ENCODE data around the gene TYRP1. TPM values are rescaled to one million over a fixed set of nuclear protein-coding genes. Genes with fewer than 3 reads are reported as not detected.

Gene TYRP1
- total RNA-seq, 4 donors from 2014 or later: 0.27 TPM; not detected in 3

- no peak for DNase-seq
- intact Hi-C loops (cut with DNase I): no loop called here
- H3K4me1 ChIP-seq: no peaks in the 10 kb centered on the region
- no peak overlapping the region for H3K27ac ChIP-seq
- H3K9me3 ChIP-seq: no peaks in the 10 kb centered on the region
- no peaks in the 10 kb centered on the region for H3K27me3 ChIP-seq
- no peaks in the 10 kb centered on the region for H3K36me3 ChIP-seq
- no peak for TF ChIP-seq POLR2A (IDR thresholded peaks at IDR 0.05)
- TF ChIP-seq CTCF (IDR thresholded peaks at IDR 0.05): no peak
- no peak overlapping the region for H3K4me3 ChIP-seq (replicated peaks in 1 of 3)
These were observed 37.7 kb downstream of the TYRP1 start for GRCh38 chr9:12730927-12731326.

GRCh38 chr9:12732971-12733370, 39.8 kb downstream of the TYRP1 start:
- TF ChIP-seq CTCF (IDR thresholded peaks at IDR 0.05): no peak
- TF ChIP-seq POLR2A (IDR thresholded peaks at IDR 0.05): no peak
- no peak overlapping the region for H3K27ac ChIP-seq
- intact Hi-C loops (cut with DNase I): no loop called here
- no peak overlapping the region for H3K4me3 ChIP-seq (replicated peaks in 1 of 3)
- DNase-seq: no peak
- H3K27me3 ChIP-seq: no peaks in the 10 kb centered on the region
- H3K9me3 ChIP-seq: no peaks in the 10 kb centered on the region
- no peaks in the 10 kb centered on the region for H3K4me1 ChIP-seq
- no peaks in the 10 kb centered on the region for H3K36me3 ChIP-seq
- 85 to 86% methylated on average over 3 of the region's 3 CpGs for WGBS, 2 donors

- Histone ChIP-seq H3K27ac (no peak overlapping the region), H3K4me1 (no peaks in the 10 kb centered on the region), H3K36me3 (no peaks in the 10 kb centered on the region), H3K9me3 (no peaks in the 10 kb centered on the region), H3K27me3 (no peaks in the 10 kb centered on the region), H3K4me3 (replicated peaks in 1 of 3) (no peak overlapping the region)
- 65 to 73% methylated on average over 3 of the region's 3 CpGs for WGBS, 2 donors
- no peak for DNase-seq
- intact Hi-C loops (cut with DNase I): no loop called here
- TF ChIP-seq POLR2A (IDR thresholded peaks at IDR 0.05): no peak
These were observed 42.5 kb downstream of the TYRP1 start for GRCh38 chr9:12735665-12736064.

GRCh38 chr9:12737871-12738270, 44.7 kb downstream of the TYRP1 start:
- DNase-seq: no peak
- Histone ChIP-seq H3K9me3 (no peaks in the 10 kb centered on the region), H3K36me3 (no peaks in the 10 kb centered on the region), H3K27me3 (no peaks in the 10 kb centered on the region), H3K4me1 (no peaks in the 10 kb centered on the region), H3K4me3 (replicated peaks in 1 of 3) (no peak overlapping the region), H3K27ac (no peak overlapping the region)
- TF ChIP-seq POLR2A (IDR thresholded peaks at IDR 0.05) (no peak), CTCF (IDR thresholded peaks at IDR 0.05) (no peak)
- WGBS, 2 donors: 0% methylated on average over 1 of the region's 1 CpG
- intact Hi-C loops (cut with DNase I): no loop called here

GRCh38 chr9:12739014-12739652, 45.9 kb downstream of the TYRP1 start:
- TF ChIP-seq POLR2A (IDR thresholded peaks at IDR 0.05): no peak
- TF ChIP-seq CTCF (IDR thresholded peaks at IDR 0.05): no peak
- DNase-seq: no peak
- intact Hi-C loops (cut with DNase I): no loop called here
- Histone ChIP-seq H3K27ac (no peak overlapping the region), H3K27me3 (no peaks in the 10 kb centered on the region), H3K4me3 (replicated peaks in 1 of 3) (no peak overlapping the region), H3K36me3 (no peaks in the 10 kb centered on the region), H3K4me1 (no peaks in the 10 kb centered on the region), H3K9me3 (no peaks in the 10 kb centered on the region)

- H3K27me3 ChIP-seq: no peaks in the 10 kb centered on the region
- TF ChIP-seq CTCF (IDR thresholded peaks at IDR 0.05) (no peak), POLR2A (IDR thresholded peaks at IDR 0.05) (no peak)
- intact Hi-C loops (cut with DNase I): no loop called here
- WGBS, 2 donors: 65 to 88% methylated on average over 2 of the region's 2 CpGs
- H3K36me3 ChIP-seq: no peaks in the 10 kb centered on the region
- no peak overlapping the region for H3K27ac ChIP-seq
- DNase-seq: no peak
- no peaks in the 10 kb centered on the region for H3K9me3 ChIP-seq
- H3K4me3 ChIP-seq (replicated peaks in 1 of 3): no peak overlapping the region
- H3K4me1 ChIP-seq: no peaks in the 10 kb centered on the region
These were observed 47.7 kb downstream of the TYRP1 start for GRCh38 chr9:12740845-12741244.
